GM13977 (cell line): ENCODE data around the gene GPR107.

ENCODE experiments used
- DNase-seq: peaks from one replicate; pipeline ENCODE4 v3.0.0; 2012; ENCODE audit warnings: low spot score
- in situ Hi-C: fragments of 300-500 bp; cut with MboI; formaldehyde crosslinking; loops from one replicate; pipeline ENCODE4 v1.12.0; 2022; ENCODE audit warnings: low sequenced_read_pairs, low pct_unique_long_range_greater_than_20kb, mixed read lengths, inconsistent platforms; ENCODE audit not compliant: unreplicated experiment
- TF ChIP-seq, protein P1 (sequence below): IDR thresholded peaks from 2 replicates; pipeline ENCODE4 v1.5.1; 2012; ENCODE audit warnings: mild to moderate bottlenecking, control low read depth; ENCODE audit not compliant: insufficient read depth; ENCODE audit errors: extremely low read depth, missing control alignments

The GPR107 gene

DNA sequence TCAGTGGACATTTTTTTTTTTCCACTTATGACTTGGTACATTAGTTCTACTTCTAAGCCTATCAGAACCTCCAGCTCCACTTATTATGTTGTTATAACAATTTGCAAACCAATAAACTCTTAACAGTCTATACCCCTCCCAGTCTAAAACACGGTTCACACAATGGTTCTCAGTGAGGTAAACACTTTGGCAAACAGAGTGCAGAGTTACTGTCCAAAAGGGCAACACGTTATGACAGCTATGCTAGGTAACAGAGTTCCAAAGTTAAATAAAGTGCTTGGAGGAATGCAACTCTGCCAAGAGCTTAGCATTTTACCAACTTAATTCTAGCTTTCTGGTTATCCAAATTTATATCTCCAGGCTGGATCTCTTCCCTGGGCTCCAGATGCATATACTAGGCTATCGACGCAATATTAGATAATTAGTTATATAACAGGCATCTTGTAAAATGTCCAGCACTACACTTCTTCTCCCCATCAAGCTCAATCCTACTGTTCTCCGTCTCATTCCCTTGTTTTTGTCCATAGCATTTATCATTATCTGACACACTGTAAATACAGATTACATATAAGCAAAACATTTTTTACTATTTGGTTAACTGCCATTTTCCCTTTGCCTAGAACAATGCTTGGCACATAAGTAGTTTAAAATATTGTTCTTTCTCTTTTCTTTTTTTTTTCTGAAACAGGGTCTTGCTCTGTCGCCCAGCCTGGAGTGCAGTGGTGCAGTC is 25.0 kb upstream of the GPR107 start:
- in situ Hi-C loops: no loop called here
- no peak for DNase-seq
- TF ChIP-seq, protein P1, sequence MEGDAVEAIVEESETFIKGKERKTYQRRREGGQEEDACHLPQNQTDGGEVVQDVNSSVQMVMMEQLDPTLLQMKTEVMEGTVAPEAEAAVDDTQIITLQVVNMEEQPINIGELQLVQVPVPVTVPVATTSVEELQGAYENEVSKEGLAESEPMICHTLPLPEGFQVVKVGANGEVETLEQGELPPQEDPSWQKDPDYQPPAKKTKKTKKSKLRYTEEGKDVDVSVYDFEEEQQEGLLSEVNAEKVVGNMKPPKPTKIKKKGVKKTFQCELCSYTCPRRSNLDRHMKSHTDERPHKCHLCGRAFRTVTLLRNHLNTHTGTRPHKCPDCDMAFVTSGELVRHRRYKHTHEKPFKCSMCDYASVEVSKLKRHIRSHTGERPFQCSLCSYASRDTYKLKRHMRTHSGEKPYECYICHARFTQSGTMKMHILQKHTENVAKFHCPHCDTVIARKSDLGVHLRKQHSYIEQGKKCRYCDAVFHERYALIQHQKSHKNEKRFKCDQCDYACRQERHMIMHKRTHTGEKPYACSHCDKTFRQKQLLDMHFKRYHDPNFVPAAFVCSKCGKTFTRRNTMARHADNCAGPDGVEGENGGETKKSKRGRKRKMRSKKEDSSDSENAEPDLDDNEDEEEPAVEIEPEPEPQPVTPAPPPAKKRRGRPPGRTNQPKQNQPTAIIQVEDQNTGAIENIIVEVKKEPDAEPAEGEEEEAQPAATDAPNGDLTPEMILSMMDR: no peak

DNA sequence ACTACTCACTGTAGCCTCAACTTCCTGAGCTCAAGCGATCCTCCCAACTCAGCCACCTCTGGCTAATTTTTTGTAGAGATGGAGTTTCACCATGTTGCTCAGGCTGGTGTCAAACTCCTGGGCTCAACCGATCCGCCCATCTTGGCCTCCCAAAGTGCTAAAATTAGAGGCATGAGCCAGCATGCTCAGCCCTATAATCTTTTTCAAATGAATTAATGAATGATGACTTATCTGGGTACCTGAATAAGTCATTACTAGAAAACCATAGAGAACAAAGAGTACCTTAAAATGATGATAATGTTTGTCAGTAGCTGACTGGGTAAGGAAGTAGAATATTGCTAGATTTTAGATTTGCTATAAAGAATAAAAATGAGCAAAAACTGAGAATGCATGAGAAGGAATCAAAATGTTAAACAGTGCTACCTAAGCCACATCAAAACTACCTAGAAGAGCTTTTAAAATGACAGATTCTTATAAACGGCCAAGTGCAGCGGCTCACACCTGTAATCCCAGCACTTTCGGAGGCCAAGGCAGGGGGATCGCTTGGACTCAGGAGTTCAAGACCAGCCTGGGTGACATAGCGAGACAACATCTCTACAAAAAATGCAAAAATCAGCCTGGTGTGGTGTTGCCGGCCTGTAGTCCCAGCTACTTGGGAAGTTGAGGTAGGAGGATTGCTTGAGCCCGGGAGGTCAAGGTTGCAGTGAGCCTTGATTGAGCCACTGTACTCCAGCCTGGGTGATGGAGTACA is 24.3 kb upstream of the GPR107 start:
- in situ Hi-C loops: no loop called here
- TF ChIP-seq, protein P1: no peak
- no peak for DNase-seq

GRCh38 chr9:130030651-130031127 is 23.0 kb upstream of the GPR107 start:
- TF ChIP-seq, protein P1: no peak

GRCh38 chr9:130034570-130034969 is 19.1 kb upstream of the GPR107 start:
- TF ChIP-seq, protein P1: no peak
- in situ Hi-C loops: no loop called here
- no peak for DNase-seq

More at GRCh38 chr9:130030651-130031127, 23.0 kb upstream of the GPR107 start:
- in situ Hi-C loops: no loop called here
- no peak for DNase-seq

- TF ChIP-seq, protein P1: no peak
- DNase-seq: no peak
- in situ Hi-C loops: no loop called here
Measured at GRCh38 chr9:130036099-130036498, 17.6 kb upstream of the GPR107 start.

DNA sequence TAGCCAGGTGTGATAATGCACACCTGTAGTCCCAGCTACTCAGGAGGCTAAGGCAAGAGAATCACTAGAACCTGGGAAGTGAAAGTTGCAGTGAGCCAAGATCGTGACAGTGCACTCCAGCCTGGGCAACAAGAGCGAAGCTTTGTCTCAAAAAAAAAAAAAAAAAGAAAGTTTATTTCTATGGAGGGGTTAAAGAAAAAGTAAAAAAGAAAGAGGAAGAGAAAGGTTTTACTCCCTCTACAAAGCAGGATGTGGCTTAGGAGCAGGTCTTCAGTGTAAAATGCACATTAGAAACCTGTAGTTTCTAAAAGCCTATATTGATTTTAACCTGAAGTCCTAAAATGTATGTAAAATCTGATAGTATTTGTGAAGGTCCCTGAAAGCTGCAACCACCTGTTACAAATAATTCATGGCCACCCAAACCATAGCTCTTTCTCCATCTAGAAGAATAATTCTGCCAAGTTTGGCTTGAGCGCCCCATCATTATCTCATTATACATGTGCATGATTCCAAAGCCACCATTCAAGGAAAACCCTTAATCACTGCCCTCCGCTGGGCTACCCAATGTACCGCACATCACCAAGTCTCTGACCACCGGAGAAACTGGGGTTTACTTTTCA is 14.1 kb upstream of the GPR107 start:
- TF ChIP-seq, protein P1: no peak
- in situ Hi-C loops: no loop called here
- no peak for DNase-seq
